Neural crest cell (in vitro differentiated cells): Measurements from ENCODE around the gene TNKS2. TPM values are rescaled to one million over a fixed set of nuclear protein-coding genes. Genes with fewer than 3 reads are reported as not detected.
"Not testable (repeated sequence)": the region's sequence is repeated elsewhere in the genome, so short reads cannot be mapped to it uniquely, and the experiment has no call there.

Experiments
- DNase-seq: peaks from one replicate; pipeline ENCODE4 v3.0.0; 2021; ENCODE audit warnings: low read depth, mixed read lengths, low spot score
- H3K27ac Mint-ChIP-seq: one replicate; pipeline ENCODE4 v1.8.0; 2021; ENCODE audit warnings: mild to moderate bottlenecking, mixed read lengths; ENCODE audit not compliant: unreplicated experiment
- H3K27me3 Mint-ChIP-seq: 2 replicates; pipeline ENCODE4 v1.8.0; 2021; ENCODE audit warnings: low read depth, mild to moderate bottlenecking, mixed read lengths
- H3K36me3 Mint-ChIP-seq: 2 replicates; pipeline ENCODE4 v1.8.0; 2021; ENCODE audit warnings: low read depth, mild to moderate bottlenecking, mixed read lengths
- H3K4me1 Mint-ChIP-seq: 2 replicates; pipeline ENCODE4 v1.8.0; 2021; ENCODE audit warnings: mixed read lengths
- H3K4me3 Mint-ChIP-seq: one replicate; pipeline ENCODE4 v1.8.0; 2021; ENCODE audit warnings: mild to moderate bottlenecking, mixed read lengths
- H3K9me3 Mint-ChIP-seq: 2 replicates; pipeline ENCODE4 v1.8.0; 2021; ENCODE audit warnings: mixed read lengths
- CTCF ChIP-seq: fragments of 200-600 bp; sonication (generic); conservative IDR thresholded peaks from 2 replicates; pipeline ENCODE4 v1.5.0; 2021; ENCODE audit warnings: antibody characterized with exemption, mild to moderate bottlenecking
- long read RNA-seq: library from polyadenylated mRNA; unstranded; transcript quantifications from one replicate; pipeline ENCODE4 v2.0.0, GENCODE V29; 2020
- total RNA-seq: library from RNA; stranded (reverse); gene quantifications from 2 replicates; pipeline ENCODE4 v1.2.1, GENCODE V29; 2021

Gene TNKS2
- total RNA-seq: 44.5 and 45.7 TPM in 2 replicates
- long read RNA-seq, partial matches to known transcripts: 5 of 8 reads
- long read RNA-seq, other reads (novel, unspliced or antisense): 3 of 8 reads

- no peaks in the 10 kb centered on the region for H3K27me3 Mint-ChIP-seq
- DNase-seq: peak; percentile 97
- peak within 1 kb of the TSS; percentile 97 for H3K4me3 Mint-ChIP-seq
- peaks cover 52% of the 10 kb centered on the region for H3K4me1 Mint-ChIP-seq
- peaks cover 8% of the 10 kb centered on the region for H3K36me3 Mint-ChIP-seq
- H3K9me3 Mint-ChIP-seq: no peaks in the 10 kb centered on the region
- no peak for TF ChIP-seq CTCF
- peak within 1 kb of the TSS; percentile 100 for H3K27ac Mint-ChIP-seq
These were observed at the start of gene TNKS2 for GRCh38 chr10:91797874-91798648. TSS of gene TNKS2 (plus strand) at chr10:91798426. CDS start at chr10:91798691, 265 bp downstream.

- not testable (repeated sequence) for H3K4me1 Mint-ChIP-seq, H3K9me3 Mint-ChIP-seq, H3K4me3 Mint-ChIP-seq, DNase-seq, H3K27me3 Mint-ChIP-seq, H3K27ac Mint-ChIP-seq, H3K36me3 Mint-ChIP-seq
These were observed 48.6 kb upstream of the TNKS2 start for GRCh38 chr10:91749592-91749991.

- no peak for TF ChIP-seq CTCF
- Mint-ChIP-seq H3K27ac (no peak overlapping the region), H3K4me3 (no peak overlapping the region), H3K9me3 (peaks cover 5% of the 10 kb centered on the region), H3K4me1 (no peaks in the 10 kb centered on the region), H3K36me3 (peaks cover 3% of the 10 kb centered on the region), H3K27me3 (no peaks in the 10 kb centered on the region)
- DNase-seq: no peak
These were observed 41.9 kb upstream of the TNKS2 start for GRCh38 chr10:91756286-91756685.

- no peak for DNase-seq
- Mint-ChIP-seq H3K36me3 (peaks cover 16% of the 10 kb centered on the region), H3K4me1 (no peaks in the 10 kb centered on the region), H3K9me3 (peaks cover 23% of the 10 kb centered on the region), H3K27me3 (no peaks in the 10 kb centered on the region), H3K4me3 (no peak overlapping the region), H3K27ac (no peak overlapping the region)
- peak; percentile 76 for TF ChIP-seq CTCF
These were observed 39.7 kb upstream of the TNKS2 start for GRCh38 chr10:91758303-91759146.

- no peak for TF ChIP-seq CTCF
- no peaks in the 10 kb centered on the region for H3K4me1 Mint-ChIP-seq
- H3K36me3 Mint-ChIP-seq: peaks cover 22% of the 10 kb centered on the region
- H3K27ac Mint-ChIP-seq: no peak overlapping the region
- no peak for DNase-seq
- no peaks in the 10 kb centered on the region for H3K27me3 Mint-ChIP-seq
- no peak overlapping the region for H3K4me3 Mint-ChIP-seq
- peaks cover 27% of the 10 kb centered on the region for H3K9me3 Mint-ChIP-seq
These were observed 38.6 kb upstream of the TNKS2 start for GRCh38 chr10:91759581-91759986.
